Activated CD4-positive, CD25-positive, alpha-beta regulatory T cell (primary cell): Measurements from ENCODE around the gene SFT2D3.
"Not testable (repeated sequence)": the region's sequence is repeated elsewhere in the genome, so short reads cannot be mapped to it uniquely, and the experiment has no call there.

ENCODE experiments used
- DNase-seq, 4 experiments: peaks; one replicate each; lab custom pipeline; 2025; lab: John Stamatoyannopoulos, UW

The SFT2D3 gene

GRCh38 chr2:127743477-127744026, 42.3 kb downstream of the SFT2D3 start:
- DNase-seq, result no peak

- DNase-seq, result no peak
These were observed 46.3 kb downstream of the SFT2D3 start for GRCh38 chr2:127747621-127748020.

- not testable (repeated sequence) for DNase-seq
These were observed 48.2 kb downstream of the SFT2D3 start for GRCh38 chr2:127749537-127749936.

- no peak for DNase-seq
These were observed 52.1 kb downstream of the SFT2D3 start for GRCh38 chr2:127753374-127753773.

GRCh38 chr2:127754186-127754585, 52.9 kb downstream of the SFT2D3 start:
- no peak for DNase-seq
